Measurements from ENCODE around the gene SH3TC1. TPM values are rescaled to one million over a fixed set of nuclear protein-coding genes. Genes with fewer than 3 reads are reported as not detected.

The SH3TC1 gene
- total and polyA plus RNA-seq, 12 donors: 1.5 to 58.7 (median 22.0) TPM

- intact Hi-C loops (cut with DNase I): loop anchor here in 1 of 2 donors (10.0 kb wide), 1 partner anchor 347 kb away; the partner anchor contains the start of gene CPZ
- DNase-seq: no peak
- Histone ChIP-seq H3K9me3 (replicated peaks in 1 of 3) (no peaks in the 10 kb centered on the region), H3K27me3 (no peaks in the 10 kb centered on the region), H3K4me1 (replicated peaks in 1 of 2) (no peaks in the 10 kb centered on the region), H3K27ac (peak overlapping the region in 3 of 5 donors; percentile 11 to 90 (median 75)), H3K4me3 (no peak overlapping the region), H3K36me3 (replicated peaks in 1 of 2) (no peaks in the 10 kb centered on the region)
- TF ChIP-seq CTCF (IDR thresholded peaks at IDR 0.05) (no peak), POLR2A (IDR thresholded peaks at IDR 0.05) (no peak)
- WGBS, 4 donors: 75 to 84% (median 79%) methylated on average over 7 of the region's 7 CpGs
Measured at GRCh38 chr4:8248091-8248490, 49.0 kb downstream of the SH3TC1 start.

- Histone ChIP-seq H3K4me3 (no peak overlapping the region), H3K9me3 (replicated peaks in 1 of 3) (no peaks in the 10 kb centered on the region), H3K4me1 (replicated peaks in 1 of 2) (no peaks in the 10 kb centered on the region), H3K27me3 (no peaks in the 10 kb centered on the region), H3K27ac (no peak overlapping the region), H3K36me3 (replicated peaks in 1 of 2) (no peaks in the 10 kb centered on the region)
- intact Hi-C loops (cut with DNase I): no loop called here
- DNase-seq: no peak
- 43 to 74% (median 60%) methylated on average over 1 to 3 of the region's 3 CpGs for WGBS, 4 donors
- TF ChIP-seq CTCF (IDR thresholded peaks at IDR 0.05): no peak
- TF ChIP-seq POLR2A (IDR thresholded peaks at IDR 0.05): no peak
Measured at GRCh38 chr4:8250227-8250626, 51.1 kb downstream of the SH3TC1 start.

GRCh38 chr4:8250637-8251036 is 51.5 kb downstream of the SH3TC1 start:
- Histone ChIP-seq H3K27ac (no peak overlapping the region), H3K4me1 (replicated peaks in 1 of 2) (no peaks in the 10 kb centered on the region), H3K9me3 (replicated peaks in 1 of 3) (no peaks in the 10 kb centered on the region), H3K27me3 (no peaks in the 10 kb centered on the region), H3K36me3 (replicated peaks in 1 of 2) (no peaks in the 10 kb centered on the region), H3K4me3 (no peak overlapping the region)
- no peak for TF ChIP-seq CTCF (IDR thresholded peaks at IDR 0.05)
- TF ChIP-seq POLR2A (IDR thresholded peaks at IDR 0.05): no peak
- DNase-seq: no peak
- 80 to 91% (median 83%) methylated on average over 7 of the region's 7 CpGs for WGBS, 4 donors
- intact Hi-C loops (cut with DNase I): no loop called here

GRCh38 chr4:8251110-8251883 is 52.2 kb downstream of the SH3TC1 start:
- H3K27ac ChIP-seq: no peak overlapping the region
- TF ChIP-seq CTCF (IDR thresholded peaks at IDR 0.05) (no peak), POLR2A (IDR thresholded peaks at IDR 0.05) (no peak)
- no peaks in the 10 kb centered on the region for H3K27me3 ChIP-seq
- H3K9me3 ChIP-seq (replicated peaks in 1 of 3): no peaks in the 10 kb centered on the region
- WGBS, 4 donors: 84 to 88% (median 85%) methylated on average over 22 to 24 of the region's 24 CpGs
- intact Hi-C loops (cut with DNase I): no loop called here
- no peak overlapping the region for H3K4me3 ChIP-seq
- H3K36me3 ChIP-seq (replicated peaks in 1 of 2): no peaks in the 10 kb centered on the region
- DNase-seq: no peak
- no peaks in the 10 kb centered on the region for H3K4me1 ChIP-seq (replicated peaks in 1 of 2)

All from adrenal gland (tissue), 12 donors.